Measurements from ENCODE around the gene CAMKV.
"Not testable (repeated sequence)": the region's sequence is repeated elsewhere in the genome, so short reads cannot be mapped to it uniquely, and the experiment has no call there.

The CAMKV gene

GRCh38 chr3:49869525-49870126 lies at the start of gene CAMKV:
CAMKV (minus strand) TSS chr3:49869906; CDS start chr3:49862388, 7,518 bp downstream.
- DNase-seq (ENCODE audit: low read depth): no peak

GRCh38 chr3:49917806-49918590 lies 48.3 kb upstream of the CAMKV start:
- not testable (repeated sequence) for DNase-seq (ENCODE audit: low read depth)

- no peak for DNase-seq (ENCODE audit: low read depth)
Observed at GRCh38 chr3:49916686-49917085, 47.0 kb upstream of the CAMKV start.

- no peak for DNase-seq (ENCODE audit: low read depth)
Observed at GRCh38 chr3:49914906-49915305, 45.2 kb upstream of the CAMKV start.

GRCh38 chr3:49912881-49913281 lies 43.2 kb upstream of the CAMKV start:
- no peak for DNase-seq (ENCODE audit: low read depth)

GRCh38 chr3:49911611-49912010 lies 41.9 kb upstream of the CAMKV start:
- DNase-seq (ENCODE audit: low read depth): no peak

- no peak for DNase-seq (ENCODE audit: low read depth)
Observed at GRCh38 chr3:49911124-49911420, 41.4 kb upstream of the CAMKV start.

- DNase-seq (ENCODE audit: low read depth): no peak
Observed at GRCh38 chr3:49910409-49911123, 40.9 kb upstream of the CAMKV start.

- no peak for DNase-seq (ENCODE audit: low read depth)
Observed at GRCh38 chr3:49908373-49909199, 38.9 kb upstream of the CAMKV start.

GRCh38 chr3:49906073-49906743 lies 36.5 kb upstream of the CAMKV start:
- peak; percentile 28 for DNase-seq (ENCODE audit: low read depth)

GRCh38 chr3:49904448-49904847 lies 34.7 kb upstream of the CAMKV start:
- not testable (repeated sequence) for DNase-seq (ENCODE audit: low read depth)

- peak; percentile 75 for DNase-seq (ENCODE audit: low read depth)
Observed at GRCh38 chr3:49903451-49904424, 34.0 kb upstream of the CAMKV start, which contains the start of gene MST1R. MST1R (minus strand) TSS chr3:49903873; CDS start chr3:49903609, 264 bp downstream.

- DNase-seq (ENCODE audit: low read depth): no peak
Observed at GRCh38 chr3:49902511-49903345, 33.0 kb upstream of the CAMKV start.

GRCh38 chr3:49901366-49902339 lies 31.9 kb upstream of the CAMKV start:
- DNase-seq (ENCODE audit: low read depth): no peak

GRCh38 chr3:49900491-49901153 lies 30.9 kb upstream of the CAMKV start:
- DNase-seq (ENCODE audit: low read depth): no peak

GRCh38 chr3:49899815-49900214 lies 30.1 kb upstream of the CAMKV start:
- DNase-seq (ENCODE audit: low read depth): no peak

GRCh38 chr3:49898991-49899390 lies 29.3 kb upstream of the CAMKV start:
- DNase-seq (ENCODE audit: low read depth): no peak

GRCh38 chr3:49896345-49896744 lies 26.6 kb upstream of the CAMKV start:
- no peak for DNase-seq (ENCODE audit: low read depth)
